Cortex of kidney (tissue), 1 donor: ENCODE data around the gene LEAP2.

Source experiments
- DNase-seq: peaks from one replicate; lab custom pipeline; 2025; lab: John Stamatoyannopoulos, UW

LEAP2 gene

GRCh38 chr5:132873119-132873929 lies at the start of gene LEAP2:
Gene LEAP2, plus strand, starts transcription at chr5:132873668. Its CDS starts 27 bp downstream, at chr5:132873695.
- DNase-seq = no peak

- DNase-seq = no peak
Observed at GRCh38 chr5:132824426-132824825, 49.0 kb upstream of the LEAP2 start.

- no peak for DNase-seq
Observed at GRCh38 chr5:132825033-132825833, 48.2 kb upstream of the LEAP2 start.

GRCh38 chr5:132825834-132826391 lies 47.6 kb upstream of the LEAP2 start:
- no peak for DNase-seq

GRCh38 chr5:132826424-132827082 lies 46.9 kb upstream of the LEAP2 start:
- no peak for DNase-seq

GRCh38 chr5:132827943-132828673 lies 45.4 kb upstream of the LEAP2 start:
- DNase-seq = no peak

GRCh38 chr5:132828846-132829494 lies 44.5 kb upstream of the LEAP2 start:
- DNase-seq = no peak

- DNase-seq = no peak
Observed at GRCh38 chr5:132829742-132830435, 43.6 kb upstream of the LEAP2 start.

- DNase-seq = no peak
Observed at GRCh38 chr5:132830436-132831094, 42.9 kb upstream of the LEAP2 start, which contains the start of gene SHROOM1. Gene SHROOM1, minus strand, starts transcription at chr5:132830647. Its CDS starts 4,507 bp downstream, at chr5:132826140.

GRCh38 chr5:132831095-132831860 lies 42.2 kb upstream of the LEAP2 start:
- no peak for DNase-seq

- no peak for DNase-seq
Observed at GRCh38 chr5:132832612-132833011, 40.9 kb upstream of the LEAP2 start.

- no peak for DNase-seq
Observed at GRCh38 chr5:132834057-132834456, 39.4 kb upstream of the LEAP2 start.

- DNase-seq = no peak
Observed at GRCh38 chr5:132836852-132837251, 36.6 kb upstream of the LEAP2 start.

- no peak for DNase-seq
Observed at GRCh38 chr5:132837868-132838267, 35.6 kb upstream of the LEAP2 start.

GRCh38 chr5:132838516-132839282 lies 34.8 kb upstream of the LEAP2 start:
- no peak for DNase-seq

GRCh38 chr5:132839426-132840301 lies 33.8 kb upstream of the LEAP2 start:
- DNase-seq = no peak

GRCh38 chr5:132840313-132840712 lies 33.2 kb upstream of the LEAP2 start:
- no peak for DNase-seq
